ENCODE data around the gene USP8.
"Not testable (repeated sequence)": the region's sequence is repeated elsewhere in the genome, so short reads cannot be mapped to it uniquely, and the experiment has no call there.

Gene USP8

DNA sequence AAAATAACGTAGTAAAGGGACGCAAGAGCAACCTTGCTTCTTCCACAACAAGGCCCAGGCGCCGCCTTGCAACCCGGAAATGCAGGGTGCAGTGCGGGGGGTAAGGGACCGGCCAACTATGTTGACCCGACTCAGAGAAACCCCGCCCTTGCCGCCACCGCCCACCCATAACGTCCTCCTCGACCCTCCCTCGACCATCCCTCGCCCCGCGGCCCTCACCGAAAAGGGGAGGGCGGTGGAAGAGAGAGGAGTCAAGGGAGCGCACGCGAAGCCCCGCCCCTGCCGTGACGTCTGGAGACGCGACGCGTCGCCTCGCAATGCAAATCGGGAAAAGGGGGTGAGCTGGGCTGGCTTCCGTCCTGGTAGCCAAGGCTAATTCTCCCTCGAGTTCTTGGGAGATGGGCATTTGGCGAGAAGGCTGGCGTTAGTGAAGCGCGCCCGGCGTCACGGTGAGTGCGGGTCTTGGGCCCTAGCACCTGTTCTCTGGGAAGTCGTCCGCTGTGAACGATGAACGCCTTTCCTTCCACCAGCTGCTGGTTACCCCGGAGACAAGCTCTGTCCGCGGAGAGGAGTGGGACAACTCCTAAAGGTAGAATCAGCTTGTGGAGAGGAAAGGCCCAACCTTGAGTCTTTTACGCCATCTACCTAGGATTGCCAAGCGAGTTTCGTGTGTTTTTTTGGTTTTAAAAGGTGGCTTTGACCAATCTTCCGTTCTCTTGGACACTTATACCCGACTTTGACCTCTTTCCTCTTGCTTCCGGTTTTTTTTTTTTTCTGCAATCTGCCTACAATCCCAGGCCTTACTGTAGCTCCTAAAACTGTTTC is at the start of gene USP8:
TSS of gene USP8 (plus strand) at position 340 of the 825 bp plus-strand sequence. CDS start 14,669 bp downstream, outside the sequence.
- FAIRE-seq, result peak; percentile 73

- FAIRE-seq, result no peak
These were observed 46.1 kb upstream of the USP8 start for GRCh38 chr15:50377867-50378751.

DNA sequence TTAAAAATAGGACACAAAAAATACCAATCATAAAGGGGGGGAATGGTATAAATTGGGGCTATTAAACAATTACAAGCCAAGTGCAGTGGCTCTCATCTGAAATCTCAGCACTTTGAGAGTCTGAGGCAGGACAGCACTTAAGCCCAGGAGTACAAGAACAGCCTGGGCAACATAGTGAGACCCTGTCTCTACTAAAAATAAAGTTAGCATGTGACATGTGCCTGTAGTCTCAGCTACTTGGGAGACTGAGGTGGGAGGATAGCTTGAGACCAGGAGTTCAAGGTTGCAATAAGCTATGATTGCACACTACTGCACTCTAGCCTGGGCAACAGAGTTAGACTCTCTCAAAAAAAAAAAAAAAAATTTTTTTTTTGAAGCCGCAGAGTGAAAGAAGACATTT is 45.4 kb upstream of the USP8 start:
- FAIRE-seq, result no peak

DNA sequence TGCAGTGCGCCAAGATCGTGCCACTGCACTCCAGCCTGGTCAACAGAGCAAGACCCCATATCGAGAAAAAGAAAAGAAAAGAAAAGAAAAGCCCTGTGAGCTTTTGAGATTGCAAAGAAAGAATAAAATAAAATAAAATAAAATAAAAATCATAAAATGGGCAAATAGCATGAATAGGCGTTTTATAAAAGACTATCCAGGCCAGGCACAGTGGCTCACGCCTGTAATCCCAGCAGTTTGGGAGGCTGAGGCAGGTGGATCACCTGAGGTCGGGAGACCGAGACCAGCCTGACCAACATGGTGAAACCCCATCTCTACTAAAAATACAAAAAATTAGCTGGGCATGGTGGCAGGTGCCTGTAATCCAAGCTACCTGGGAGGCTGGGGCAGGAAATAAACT is 44.8 kb upstream of the USP8 start:
- not testable (repeated sequence) for FAIRE-seq

DNA sequence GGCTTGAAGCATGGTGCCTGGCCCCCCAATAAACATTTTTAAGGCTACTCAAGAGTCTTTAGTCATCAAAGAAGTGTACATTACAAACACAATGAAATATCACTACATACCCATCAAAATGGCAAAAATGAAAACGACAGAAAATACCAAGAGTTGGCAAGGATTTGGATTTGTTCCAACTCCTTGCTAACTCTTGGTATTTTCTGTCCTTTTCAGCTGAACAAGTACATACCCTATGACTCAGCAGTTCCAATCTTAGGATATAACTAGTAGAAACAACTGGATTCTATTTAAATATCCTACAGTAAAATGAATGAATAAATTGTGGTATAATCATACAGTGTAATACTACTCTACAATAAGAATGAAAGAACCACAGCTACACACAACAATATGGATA is 44.1 kb upstream of the USP8 start:
- FAIRE-seq, result no peak

- FAIRE-seq, result no peak
These were observed 42.8 kb upstream of the USP8 start for GRCh38 chr15:50381438-50381837.

DNA sequence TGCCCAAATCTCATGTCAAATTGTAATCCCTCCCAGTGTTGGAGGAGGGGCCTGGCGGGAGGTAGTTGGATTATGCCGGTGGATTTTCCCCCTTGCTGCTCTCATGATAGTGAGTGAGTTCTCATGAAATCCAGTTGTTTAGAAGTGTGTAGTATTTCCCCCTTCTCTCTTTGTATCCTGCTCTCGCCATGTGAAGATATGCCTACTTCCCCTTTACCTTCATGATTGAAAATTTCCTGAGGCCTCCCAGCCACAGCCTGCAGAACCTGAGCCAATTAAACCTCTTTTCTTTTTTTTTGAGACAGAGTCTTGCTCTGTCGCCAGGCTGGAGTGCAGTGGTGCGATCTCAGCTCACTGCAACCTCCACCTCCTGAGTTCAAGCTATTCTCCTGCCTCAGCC is 41.8 kb upstream of the USP8 start:
- FAIRE-seq, result not testable (repeated sequence)

DNA sequence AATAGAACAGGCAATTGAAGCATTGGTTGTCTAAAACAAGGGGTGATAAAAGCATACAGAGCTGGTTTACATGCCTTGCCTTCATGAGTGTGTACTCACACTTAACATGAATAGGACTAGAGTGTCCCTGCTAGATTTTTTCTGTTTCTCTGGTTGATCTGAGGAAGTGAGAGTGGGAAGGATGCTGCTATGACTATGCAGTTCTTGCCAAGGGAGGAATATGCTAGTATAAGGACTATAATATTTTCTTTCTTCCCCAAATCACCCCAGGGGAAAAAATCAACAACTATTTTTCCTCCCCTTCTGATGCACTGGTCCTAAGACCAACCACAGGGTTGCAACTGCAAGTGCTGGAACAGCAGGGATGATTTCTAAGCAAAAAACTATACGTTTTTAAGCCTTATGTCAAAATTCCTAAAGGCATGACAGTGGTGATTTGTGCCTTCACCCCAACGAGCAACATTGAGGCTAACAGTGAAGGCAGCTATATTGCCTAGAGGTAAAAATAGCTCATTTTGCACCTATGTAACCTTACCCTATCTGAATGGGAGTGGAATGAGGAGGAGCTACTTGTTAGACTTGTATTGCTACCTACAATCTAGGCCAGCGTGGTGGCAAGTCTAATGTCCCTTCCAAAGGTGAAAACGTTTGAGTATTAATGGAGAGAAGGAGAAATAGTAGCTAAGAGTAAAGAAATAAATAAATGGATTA is 33.5 kb upstream of the USP8 start:
- no peak for FAIRE-seq

DNA sequence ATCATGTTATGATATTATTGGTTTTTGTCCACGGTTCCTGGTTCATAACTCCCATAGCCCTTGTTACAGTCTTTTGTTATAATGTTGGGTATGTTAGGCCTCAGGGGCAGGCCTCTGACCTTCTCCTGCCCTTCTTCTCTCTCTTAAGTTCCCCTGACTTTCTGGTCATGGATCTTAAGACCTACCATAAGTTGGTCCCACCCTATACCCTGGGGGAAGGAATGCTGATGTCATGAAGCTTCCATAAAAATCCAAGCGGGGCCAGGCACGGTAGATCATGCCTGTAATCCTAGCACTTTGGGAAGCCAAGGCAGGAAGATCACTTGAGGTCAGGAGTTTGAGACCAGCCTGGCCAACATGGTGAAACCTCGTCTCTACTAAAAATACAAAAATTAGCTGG is 32.6 kb upstream of the USP8 start:
- FAIRE-seq, result not testable (repeated sequence)

DNA sequence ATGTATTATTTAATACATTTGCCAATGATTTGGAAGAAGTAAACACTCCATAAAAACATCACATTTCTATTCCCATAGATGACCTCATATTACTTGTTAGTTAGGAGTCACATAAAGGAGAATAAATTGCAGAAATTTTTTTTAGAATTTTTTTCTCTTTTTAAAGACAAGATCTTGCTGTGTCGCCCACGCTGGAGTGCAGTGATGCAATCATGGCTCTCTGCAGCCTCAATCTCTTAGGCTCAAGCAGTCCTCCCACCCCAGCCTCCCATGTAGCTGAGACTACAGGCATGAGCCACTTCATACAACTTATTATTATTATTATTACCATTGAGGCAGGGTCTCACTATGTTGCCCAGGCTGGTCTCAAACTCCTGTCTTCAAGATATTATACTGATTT is 12.3 kb upstream of the USP8 start:
- no peak for FAIRE-seq

DNA sequence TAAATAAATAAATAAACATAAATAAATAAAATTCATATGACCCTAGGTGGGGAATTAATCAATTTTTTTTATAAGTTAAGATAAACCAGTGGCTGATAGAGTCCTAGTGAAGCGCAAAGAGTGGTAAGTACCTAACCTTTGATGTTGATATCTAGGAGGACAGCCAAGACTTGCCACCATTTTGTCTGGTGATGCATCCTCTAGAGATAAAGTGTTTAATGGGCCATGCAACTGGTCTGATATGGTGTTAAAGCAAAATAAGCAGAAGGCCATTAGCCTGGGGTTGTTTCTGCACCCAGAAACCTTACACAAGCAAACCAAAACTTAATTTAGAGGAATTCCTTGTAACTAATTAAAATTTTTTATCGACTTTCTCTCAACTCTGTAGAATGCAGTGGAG is 9.6 kb upstream of the USP8 start:
- no peak for FAIRE-seq

GRCh38 chr15:50415752-50416404 is 8.3 kb upstream of the USP8 start:
- FAIRE-seq, result no peak

GRCh38 chr15:50416890-50417289 is 7.3 kb upstream of the USP8 start:
- FAIRE-seq, result no peak

- FAIRE-seq, result no peak
These were observed 6.1 kb upstream of the USP8 start for GRCh38 chr15:50418041-50418583.

DNA sequence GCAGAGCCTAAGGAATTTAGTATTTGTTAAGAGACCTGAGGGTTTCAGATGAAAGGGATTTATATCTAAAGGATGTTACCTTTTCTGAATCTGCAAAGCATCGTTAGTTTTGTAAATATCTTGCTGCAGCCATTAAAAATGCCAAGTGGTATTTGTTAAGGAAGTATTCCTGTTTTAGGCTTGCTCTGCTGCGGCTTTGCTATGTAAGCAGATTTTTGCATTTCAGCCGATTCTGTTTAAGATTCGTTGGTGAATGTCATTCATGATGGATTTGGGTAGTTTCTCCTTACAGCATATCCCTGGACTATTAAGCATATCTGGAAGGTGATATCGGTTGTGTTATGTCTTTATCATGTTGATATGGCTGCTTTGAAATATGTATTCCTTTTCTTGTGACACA is 1.0 kb downstream of the USP8 start:
- no peak for FAIRE-seq

- not testable (repeated sequence) for FAIRE-seq
These were observed 1.6 kb downstream of the USP8 start for GRCh38 chr15:50425678-50426246.

GRCh38 chr15:50426428-50426827 is 2.2 kb downstream of the USP8 start:
- FAIRE-seq, result no peak

GRCh38 chr15:50431204-50431603 is 7.0 kb downstream of the USP8 start:
- FAIRE-seq, result no peak

DNA sequence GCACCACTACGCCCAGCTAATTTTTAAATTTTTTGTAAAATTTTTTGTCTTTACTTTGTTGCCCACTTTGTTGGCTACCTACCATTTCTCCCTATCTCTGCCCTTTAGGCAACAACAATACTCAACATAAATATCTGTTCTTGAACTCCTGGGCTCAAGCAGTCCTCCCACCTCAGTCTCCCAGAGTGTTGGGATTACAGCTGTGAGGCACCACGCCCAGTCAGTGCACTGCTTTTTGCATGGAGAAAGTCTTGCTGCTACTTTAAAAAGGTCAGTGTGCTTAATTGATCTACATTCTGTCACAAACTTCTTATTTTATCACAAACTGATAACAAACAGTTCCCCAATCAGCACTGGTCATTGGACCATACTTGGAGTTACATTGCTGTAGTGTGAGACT is 8.0 kb downstream of the USP8 start:
- FAIRE-seq, result no peak

GRCh38 chr15:50435772-50436171 is 11.6 kb downstream of the USP8 start:
- FAIRE-seq, result no peak

DNA sequence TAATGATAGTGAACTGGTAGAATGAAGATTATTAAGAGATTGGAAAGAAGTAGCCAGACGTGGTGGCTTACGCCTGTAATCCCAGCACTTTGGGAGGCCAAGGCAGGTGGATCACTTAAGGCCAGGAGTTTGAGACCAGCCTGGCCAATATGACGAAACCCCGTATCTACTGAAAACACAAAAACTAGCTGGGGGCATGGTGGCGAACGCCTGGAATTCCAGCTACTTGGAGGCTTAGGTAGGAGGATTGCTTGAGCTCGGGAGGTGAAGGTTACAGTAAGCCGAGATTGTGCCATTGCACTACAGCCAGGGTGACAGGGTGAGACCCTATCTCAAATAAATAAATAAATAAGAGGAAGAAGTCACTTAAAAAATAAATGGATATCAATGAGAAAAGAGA is 14.0 kb downstream of the USP8 start:
- FAIRE-seq, result no peak

- FAIRE-seq, result no peak
These were observed 16.7 kb downstream of the USP8 start for GRCh38 chr15:50440932-50441331.

Measured in TTC549 (cell line).